ENCODE data around the gene SLC35B4.
A peak's percentile ranks its signal among the peaks of the same experiment; 100 is the strongest.
"Not testable (repeated sequence)": the region's sequence is repeated elsewhere in the genome, so short reads cannot be mapped to it uniquely, and the experiment has no call there.

The SLC35B4 gene

DNA sequence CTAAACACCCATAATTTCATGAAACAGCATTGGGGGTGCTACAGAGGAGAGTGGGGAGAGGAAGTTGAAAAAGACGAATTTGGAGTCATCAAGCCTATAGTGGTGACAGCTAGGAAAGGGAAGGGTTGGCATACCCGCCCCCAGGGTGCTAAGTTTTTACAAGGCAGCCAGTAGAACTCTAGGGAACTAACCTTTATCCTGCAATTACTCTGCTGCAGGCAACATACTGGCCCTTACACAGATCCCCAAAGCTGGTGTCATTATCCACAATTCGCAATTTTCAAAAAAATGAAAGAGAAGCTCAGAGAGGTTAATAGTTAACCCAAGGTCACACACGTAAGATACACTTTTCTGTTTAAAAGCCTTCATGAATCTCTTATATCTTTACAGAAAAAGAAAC lies 14.2 kb upstream of the SLC35B4 start:
- no peak for DNase-seq

DNA sequence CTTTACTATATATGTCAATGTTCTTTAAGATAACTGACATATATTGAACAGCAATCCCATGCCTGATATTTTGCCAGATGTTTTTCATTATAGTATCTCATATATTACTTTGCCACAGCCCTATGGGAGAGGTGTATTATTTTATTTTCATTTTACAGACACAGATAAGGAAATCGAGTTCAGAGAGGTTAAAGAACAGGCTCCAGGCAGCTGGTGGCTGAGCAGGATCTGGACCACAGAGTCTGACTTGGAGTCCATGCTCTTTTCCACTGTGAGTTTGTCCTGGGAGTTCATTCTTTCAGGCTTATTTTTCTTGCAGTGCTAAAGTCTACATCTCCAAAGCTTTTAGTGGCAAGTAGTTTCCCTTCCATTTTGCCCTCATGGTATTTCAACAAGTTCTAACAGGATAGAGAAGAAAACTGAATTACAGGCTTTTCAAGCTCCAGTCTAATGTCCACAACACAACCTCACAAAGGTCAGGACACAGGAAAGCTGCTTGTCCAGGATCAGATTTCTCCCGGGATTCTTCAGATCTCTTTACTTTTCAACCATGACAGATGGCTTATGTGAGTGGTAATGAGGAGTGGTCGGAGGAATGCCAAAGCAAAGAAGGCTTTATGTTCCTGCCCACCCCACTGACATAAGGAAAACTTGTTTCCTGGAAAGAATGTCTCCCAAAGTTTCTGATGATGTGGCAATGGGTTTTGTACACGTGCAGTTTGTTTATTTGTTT lies 13.1 kb upstream of the SLC35B4 start:
- DNase-seq: no peak

DNA sequence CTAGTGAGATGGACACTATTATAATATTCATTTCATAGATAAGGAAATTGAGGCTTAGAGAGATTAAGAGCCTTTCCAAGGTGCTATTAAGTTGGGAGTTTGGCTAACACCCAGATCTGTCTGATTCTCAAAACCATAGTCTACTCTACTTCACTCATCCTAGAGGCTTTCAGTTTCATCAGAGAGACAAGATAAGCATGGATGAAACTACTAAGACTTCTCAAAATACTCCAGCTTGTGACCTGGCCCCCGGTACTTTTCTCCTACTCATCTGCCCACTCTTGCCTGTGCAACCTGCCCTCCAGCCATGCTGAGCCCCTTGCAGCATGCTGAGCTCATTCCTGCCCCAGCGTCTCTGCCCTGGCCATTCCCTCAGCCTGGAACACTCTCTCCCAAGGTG lies 12.2 kb upstream of the SLC35B4 start:
- no peak for DNase-seq

DNA sequence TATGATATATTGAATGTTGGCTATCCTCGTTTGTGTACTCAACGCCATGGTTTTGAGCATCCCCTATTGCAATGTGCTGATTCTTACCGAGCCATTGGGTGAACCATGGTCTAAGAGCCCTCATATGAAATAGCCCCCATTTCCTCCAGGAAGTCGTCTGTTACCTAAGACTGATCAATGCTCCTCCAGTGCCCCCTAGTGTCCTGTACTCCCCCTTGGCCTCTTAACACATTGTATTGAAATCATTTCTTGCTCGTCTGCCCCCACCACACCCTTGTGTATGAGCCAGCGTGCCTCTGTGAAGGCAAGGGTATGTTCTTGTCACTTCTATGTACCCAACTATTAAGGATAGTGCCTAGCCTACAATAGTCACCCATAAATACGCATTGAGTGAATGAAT lies 11.2 kb upstream of the SLC35B4 start:
- peak; percentile 61 to 68 for DNase-seq

DNA sequence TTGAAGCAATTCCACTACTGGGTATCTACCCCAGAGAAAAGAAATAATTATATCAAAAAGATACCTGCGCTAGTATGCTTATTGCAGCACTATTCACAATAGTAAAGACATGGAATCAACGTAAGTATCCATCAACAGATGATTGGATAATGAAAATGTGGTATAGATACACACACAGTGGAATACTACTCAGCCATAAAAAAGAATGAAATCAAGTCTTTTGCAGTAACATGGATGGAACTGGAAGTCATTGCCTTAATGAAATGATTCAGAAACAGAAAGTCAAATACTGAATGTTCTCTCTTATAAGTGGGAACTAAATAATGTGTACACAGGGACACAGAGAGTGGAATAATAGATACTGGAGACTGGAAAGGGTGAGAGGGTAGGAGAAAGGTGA lies 7.4 kb upstream of the SLC35B4 start:
- DNase-seq: no peak

DNA sequence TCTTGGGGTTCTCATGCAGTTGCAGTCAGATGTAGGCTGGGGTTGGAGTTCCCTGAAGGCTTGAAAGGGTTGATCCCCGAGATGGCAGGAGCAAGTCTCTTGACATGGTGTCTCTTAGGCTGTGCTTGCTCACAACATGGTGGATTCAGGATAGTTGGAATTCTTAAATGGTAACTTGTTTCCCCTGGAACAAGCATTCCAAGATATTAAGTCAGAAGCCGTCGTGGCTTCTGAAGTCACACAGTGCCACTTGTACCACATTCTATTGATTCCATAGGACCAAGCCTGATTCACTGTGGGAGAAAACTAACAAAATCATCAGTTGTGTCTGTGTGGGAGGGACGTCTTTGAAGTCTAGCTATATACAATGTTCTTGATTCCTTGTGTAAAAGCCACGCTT lies 3.5 kb upstream of the SLC35B4 start:
- DNase-seq: no peak

DNA sequence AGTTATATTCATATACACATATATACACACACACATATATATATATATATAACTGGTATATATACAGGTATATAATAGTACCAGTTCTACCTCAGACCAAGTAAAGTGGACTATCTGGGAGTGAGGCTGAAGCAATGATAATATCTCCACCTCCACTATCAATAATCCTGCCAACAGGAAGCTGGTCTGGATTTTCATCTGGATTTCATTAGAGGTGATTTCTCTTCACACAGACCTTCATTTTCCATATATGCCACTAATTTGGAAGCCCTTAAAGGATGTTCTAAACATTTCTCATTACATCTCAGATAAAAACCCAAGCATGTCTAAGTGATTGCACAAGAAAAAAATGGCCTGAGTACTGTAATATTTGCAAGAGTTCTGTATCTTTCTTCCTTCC lies 1.7 kb upstream of the SLC35B4 start:
- no peak for DNase-seq

DNA sequence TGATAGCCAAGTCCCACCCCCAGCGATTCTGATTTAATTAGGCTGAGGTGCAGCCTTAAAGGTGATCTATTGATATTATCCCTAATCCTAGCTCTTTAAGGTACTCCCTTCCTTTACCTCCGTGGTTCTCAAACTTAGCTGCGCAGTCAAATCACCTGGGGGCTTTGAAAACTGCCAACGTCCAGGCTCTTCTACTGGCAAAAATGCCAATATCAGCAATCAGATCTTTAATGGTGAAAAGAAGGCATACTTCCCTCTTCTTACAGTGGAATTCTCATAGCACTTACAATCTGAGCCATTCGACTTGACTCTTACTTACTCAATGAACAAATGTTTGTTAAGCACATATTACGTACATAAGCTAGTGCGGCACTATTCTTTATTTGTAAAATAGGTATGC lies 704 bp upstream of the SLC35B4 start:
- DNase-seq: no peak

DNA sequence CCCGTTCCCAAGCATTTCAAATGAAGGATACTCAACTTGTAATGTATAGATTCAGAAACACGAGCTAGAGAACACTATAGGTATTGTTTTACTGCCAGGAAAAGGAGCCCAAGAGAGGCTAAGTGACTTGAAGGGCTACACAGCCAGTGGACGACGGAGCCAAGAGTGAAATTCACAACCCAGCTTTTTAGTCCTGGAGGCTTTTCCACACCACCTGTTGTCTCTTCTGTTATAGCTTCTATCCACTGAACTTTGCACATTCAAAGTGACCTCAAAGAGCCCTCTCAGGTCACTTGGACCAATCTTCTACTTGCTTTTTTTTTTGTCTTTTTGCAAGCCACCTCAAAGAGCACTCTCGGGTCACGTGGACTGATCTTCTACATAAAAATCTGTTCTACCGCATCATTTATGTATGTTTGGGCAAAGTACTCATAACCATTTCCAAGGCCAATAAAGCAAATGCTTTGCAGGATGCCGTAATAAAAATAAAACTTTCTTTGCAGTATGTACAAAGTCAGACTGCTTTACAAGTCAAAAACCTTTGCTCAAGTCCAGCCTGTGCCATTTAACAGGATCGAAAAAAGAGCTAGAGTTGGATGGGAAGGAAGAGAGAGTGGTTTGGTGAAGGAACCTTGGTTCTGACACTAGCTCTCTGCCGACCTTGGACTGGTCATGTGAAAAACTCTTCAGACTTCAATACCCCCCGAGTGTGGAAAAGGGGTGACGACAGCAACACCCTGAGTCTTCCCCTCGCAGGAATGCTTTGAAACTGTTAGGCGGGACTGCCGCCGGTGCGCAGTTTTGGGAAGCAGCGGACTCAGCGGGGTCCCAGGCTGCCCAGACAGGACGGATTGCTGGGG lies 821 bp downstream of the SLC35B4 start:
- DNase-seq: peak in 1 of 2 donors; percentile 11

DNA sequence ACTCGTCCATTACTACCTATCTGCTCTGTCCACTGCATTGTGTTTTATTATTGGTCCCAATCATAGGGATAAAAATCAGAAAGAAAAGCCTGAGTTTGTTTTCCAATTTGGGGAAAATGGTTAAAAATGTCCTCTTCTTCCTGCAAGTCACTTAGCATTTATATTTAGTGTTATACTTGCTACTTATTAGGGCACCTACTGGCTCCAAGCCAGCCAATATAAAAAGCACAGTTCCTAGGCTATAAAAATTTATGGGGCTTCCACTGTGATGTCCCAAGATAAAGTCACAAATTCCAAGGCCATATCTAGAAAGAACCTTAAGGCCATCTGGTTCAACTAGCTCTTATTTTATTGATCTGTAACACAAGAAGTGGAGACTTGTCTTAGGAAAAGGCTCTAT lies 3.2 kb downstream of the SLC35B4 start:
- DNase-seq: no peak

DNA sequence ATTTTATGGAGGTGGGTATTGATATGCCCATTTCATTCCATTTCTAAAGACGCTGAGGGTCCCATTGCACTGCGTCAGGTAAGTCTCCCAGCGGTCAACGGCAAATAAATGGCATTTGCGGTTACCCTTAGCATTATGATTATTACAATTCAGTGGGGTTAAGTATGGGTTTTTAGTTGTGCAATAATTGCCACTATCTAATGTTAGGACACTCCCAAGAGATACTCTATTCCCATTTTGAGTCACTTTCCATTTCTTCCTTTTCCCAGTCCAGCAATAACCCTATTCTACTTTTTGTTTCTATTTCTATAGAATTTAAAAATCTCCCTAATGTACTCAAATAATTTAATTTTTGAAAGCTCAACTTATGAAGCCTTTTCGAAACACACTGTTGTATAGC lies 4.0 kb downstream of the SLC35B4 start:
- DNase-seq: no peak

DNA sequence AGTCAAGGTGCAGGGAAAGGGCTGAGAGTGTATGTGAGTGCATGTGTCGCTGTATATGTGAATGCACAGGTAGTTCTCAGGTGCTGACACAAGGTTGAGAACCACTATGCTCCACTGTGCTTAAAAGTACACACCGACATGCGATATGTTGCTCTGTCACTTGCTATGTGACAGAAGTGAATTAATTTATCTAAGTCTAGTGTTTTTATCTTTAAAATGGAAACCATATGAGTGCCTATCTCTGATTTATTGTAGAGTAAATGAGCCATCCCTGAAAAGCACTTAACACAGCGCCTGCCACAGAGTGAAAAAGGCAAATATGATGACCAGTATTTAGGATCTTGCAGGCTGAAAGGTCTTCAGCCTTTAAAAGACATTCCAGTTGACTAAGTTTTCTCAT lies 4.9 kb downstream of the SLC35B4 start:
- DNase-seq: no peak

DNA sequence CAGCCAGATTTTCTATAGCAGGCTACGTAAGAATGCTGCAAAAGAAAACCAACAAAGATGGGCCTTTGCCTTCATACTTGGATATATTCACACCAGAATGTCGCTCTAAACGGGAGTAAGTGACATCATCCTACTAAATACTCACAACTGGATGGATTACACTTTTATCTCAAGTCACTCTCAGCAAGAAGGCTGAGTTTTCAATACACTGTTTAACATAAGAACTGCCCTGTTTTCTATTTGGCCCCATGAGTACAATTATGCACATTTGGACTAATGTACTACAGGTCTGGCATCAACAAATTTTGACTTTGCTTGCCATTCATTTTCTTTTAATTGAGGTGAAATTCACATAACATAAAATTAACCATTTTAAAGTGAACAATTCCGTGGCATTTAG lies 8.2 kb downstream of the SLC35B4 start:
- DNase-seq: no peak

DNA sequence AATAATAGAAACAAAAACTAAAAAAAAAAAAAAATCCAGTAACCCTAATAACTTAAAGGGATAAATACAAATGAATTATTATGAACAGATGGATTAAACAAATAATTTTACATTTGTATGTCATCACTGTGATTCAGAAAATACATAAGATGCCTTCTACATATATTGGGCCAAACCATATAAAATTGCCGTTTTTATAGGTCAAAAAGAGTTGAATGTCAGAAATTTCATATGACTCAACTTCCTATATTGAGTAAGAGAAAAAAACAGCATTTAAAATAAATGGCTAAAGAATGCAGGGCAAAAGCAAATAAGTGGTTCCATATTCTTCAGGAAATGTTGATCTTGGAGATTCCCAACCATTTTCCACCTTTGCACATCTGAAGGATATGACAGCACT lies 9.4 kb downstream of the SLC35B4 start:
- DNase-seq: no peak

DNA sequence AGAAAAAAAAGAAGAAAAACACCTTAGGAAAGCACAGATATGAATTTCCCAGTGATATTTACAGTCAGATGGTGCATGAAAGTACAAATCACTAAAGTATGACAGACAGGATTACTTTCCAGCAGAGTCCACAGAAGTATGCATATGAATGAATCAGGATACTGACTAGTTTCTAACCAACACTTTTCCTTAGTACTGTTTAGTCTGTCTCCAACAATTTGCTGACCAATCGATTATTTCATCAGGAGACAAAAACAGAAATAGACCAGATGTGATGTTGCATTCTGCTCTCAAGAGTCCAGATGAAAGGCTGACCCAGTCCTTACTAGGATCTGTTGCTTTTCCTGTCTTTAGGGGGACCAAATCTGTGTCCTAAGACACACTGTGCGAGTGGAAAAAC lies 14.6 kb downstream of the SLC35B4 start:
- DNase-seq: no peak

DNA sequence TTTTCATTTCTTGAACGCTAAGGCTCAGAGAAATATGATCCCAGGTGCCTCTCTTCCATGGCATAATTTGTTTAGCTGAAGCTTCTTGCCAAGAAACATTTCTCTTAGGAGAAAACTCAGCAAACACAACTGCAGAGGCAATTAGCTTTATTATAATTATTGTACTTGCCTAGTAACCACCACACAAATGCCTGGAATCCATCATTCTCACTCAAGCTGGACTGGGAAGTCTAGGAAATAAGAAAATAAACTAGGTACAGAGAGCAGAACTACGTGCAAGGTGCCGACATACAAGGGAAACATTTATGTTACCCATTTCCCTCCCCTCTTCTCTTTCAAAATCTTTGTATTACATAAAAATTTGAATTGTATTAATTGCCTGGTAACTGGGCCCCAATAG lies 15.1 kb downstream of the SLC35B4 start:
- DNase-seq: no peak

DNA sequence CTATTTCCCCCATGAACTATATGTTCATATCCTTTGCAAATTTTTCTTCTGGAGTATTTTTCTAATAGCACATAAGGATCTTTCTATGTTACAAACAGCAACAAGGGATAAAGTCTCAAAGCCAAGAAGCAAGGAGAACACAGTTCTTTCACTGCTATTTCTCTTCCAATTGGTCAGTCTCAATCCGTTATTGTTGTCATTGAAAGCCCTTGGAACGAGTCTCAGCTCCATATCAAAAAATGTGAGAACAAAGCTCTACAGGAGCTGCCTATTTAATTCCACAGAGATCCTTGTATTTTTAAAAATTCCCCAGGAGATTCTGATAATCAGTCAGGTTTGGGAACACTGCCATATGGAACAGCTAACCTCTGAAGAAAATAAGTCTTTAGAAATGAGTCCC lies 15.7 kb downstream of the SLC35B4 start:
- no peak for DNase-seq

DNA sequence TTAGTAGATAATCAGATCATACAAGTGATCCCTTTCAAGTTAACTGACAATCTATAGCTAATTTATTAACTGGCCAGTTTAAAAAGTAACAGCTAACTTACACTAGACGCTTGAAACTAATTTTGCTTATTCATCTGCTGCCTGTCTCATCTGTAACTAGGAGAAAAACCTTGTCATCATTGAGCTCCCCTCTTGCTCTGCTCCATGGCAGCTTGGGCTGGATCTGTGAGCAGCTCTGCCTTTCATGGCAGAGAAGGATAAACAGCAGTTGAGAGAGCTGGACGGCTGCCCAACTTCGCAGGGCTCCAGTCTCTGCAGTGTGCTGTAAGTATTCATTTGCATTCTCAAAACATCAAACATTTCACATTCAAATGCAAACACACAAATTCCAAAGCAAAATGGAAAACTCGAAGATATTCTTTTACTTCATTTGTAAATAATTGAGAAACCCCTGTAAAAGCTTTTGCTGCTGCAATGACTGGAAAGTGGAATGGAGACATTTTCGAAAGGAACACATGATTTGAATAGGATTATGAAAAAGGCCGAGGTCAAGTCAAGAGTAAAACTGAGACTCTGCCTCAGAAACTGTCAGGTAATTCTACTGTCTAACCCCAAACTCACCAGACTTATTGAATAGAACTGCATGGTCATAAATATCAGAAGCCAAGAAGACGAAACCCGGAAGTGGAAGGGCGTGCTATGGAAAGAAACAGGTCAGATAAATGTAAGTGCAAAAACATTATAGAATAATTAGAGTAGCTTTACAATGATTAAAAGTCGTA lies 17.6 kb downstream of the SLC35B4 start:
- no peak for DNase-seq

DNA sequence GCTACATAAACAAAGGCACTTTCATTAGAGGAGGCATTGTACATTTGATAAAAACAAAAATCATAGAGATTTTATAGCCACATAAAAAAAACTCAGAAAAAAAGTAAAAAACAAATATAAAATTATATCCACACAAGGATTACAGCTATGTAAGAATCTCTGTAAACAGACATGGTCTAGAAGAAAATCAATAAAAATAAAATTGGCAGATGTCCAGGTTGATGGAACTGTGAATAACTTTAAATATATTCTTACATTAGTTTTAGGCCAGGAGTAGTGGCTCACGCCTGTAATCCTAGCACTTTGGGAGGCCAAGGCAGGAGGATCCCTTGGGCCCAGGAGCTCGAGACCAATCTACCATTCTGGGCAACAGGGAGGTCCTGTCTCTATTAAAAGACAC lies 19.2 kb downstream of the SLC35B4 start:
- no peak for DNase-seq

DNA sequence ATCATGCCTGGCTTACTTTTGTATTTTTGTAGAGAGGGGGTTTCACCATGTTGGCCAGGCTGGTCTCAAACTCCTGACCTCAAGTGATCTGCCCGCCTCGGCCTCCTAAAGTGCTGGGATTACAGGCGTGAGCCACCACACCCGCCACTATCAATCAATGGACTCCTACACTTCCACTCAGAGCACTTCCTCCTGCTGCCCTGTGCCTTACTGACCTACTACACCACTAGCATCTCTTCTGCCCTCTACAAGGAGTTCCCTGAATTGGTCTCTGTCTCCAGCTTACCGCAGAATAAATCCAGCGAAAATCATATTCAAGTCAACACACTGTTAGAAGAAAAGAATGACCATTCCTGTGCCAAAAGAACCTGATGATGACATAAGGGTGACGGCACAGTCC lies 20.7 kb downstream of the SLC35B4 start:
- not testable (repeated sequence) for DNase-seq

DNA sequence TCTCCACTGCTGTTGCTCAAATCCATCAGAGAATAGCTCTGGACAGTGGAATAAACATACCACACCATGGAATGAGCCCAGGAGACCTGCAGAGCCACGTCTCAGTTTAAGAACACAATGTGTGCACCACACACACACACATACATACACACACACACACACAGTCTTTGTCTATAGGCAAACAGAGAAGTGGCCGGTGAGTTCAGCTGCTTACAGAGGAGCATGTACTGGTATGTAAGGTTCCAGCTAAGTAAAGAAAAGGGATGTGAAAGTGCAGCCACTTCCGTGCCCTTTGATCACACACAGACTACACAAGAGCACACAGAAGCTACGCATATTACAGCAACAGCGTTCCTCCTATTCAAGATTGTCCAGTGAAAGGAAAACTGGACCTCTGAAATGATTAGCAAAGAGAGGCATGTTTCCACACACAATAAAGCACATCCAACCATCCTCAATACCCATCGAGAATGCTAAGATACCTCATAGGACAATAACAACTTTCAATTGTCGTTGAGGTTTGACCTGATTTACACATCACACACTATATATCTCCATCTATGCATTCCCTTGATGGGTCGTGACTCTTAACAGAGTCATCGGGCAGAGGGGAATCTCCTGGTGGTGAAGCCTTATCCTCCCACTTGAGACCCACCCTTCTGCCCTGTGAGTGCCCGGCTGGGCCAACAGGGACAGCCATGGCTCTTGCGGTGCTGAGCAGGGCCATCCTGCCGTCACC lies 23.6 kb downstream of the SLC35B4 start:
- peak; percentile 3 to 69 for DNase-seq

DNA sequence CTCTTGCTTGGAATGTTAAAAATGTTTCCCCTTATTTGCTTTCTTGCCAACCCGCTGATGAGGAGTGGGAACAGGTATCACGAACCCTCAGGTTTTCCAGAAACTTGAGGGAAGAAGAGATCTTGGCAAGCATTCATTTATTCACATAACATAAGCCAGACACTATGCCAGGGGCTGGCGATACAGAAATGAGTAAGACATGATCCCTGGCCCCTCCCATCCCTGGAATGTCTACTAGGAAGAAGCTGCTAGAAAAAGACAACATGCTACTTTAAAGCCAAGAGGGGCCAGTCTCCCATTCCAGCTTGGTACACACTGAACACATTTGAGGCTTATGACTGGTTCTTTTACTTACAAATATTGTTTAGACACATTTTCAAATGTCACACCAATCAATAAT lies 26.4 kb downstream of the SLC35B4 start:
- DNase-seq: no peak

DNA sequence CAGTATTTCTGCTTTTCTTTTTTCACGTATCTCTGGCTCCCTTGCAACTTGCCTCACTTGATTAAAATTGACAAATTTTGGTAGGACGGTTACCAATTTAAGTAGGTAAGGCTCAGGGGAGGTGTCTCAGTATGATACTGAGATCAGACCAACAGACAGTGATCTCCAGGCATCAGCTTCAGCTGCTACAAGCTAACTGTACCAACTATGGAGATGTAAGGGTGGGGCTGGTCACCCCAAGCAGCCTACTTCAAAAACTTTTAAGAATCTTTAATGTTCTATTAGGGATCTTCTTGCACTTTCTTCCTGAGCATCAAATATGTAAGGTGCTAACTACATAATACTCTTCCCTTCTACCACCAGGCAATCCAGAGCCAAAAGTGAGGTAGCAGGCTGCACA lies 26.9 kb downstream of the SLC35B4 start:
- DNase-seq: no peak

All from CD4-positive, alpha-beta T cell treated with Interleukin-4 for 1 hour (primary cell).